HepG2 (cell line): Measurements from ENCODE around the gene SLC17A6. TPM values are rescaled to one million over a fixed set of nuclear protein-coding genes. Genes with fewer than 3 reads are reported as not detected.

Experiments
- ATAC-seq: fragments of 200-7000 bp; cut with Tn5 transposase; 3 replicates; pipeline ENCODE4 v1.9.1; 2020; ENCODE audit warnings: mild to moderate bottlenecking, moderate library complexity
- BruUV-seq: library from RNA; stranded (reverse); fragments of 400-500 nt; replicated peaks from 2 replicates; lab custom pipeline; 2021; lab: Mats Ljungman, UMichigan
- CTCF ChIA-PET: fragments of 300-600 bp; formaldehyde crosslinking; extraction: SDS; loops from one replicate; lab custom pipeline; 2021; ENCODE audit warnings: low total read pairs, inconsistent platforms, low intra/inter-chr PET ratio; lab: Yijun Ruan, JAX
- POLR2A ChIA-PET: fragments of 350-600 bp; sonication (Branson Sonifier 250); formaldehyde crosslinking; loops from one replicate; lab custom pipeline; 2020; ENCODE audit warnings: antibody characterized with exemption, inconsistent platforms; lab: Yijun Ruan, JAX
- DNase-seq: peaks from one replicate; pipeline ENCODE4 v3.0.0-alpha.2; 2015; ENCODE audit warnings: low spot score
- FAIRE-seq: peaks from 3 replicates; lab custom pipeline; 2011; peaks lifted over from hg19 to GRCh38; lab: Jason Lieb, UNC
- H2AFZ ChIP-seq: one replicate; pipeline ENCODE4 v1.6.1; 2011; ENCODE audit warnings: low read length, inconsistent platforms
- H3K27ac ChIP-seq: fragments of 300-600 bp; 3 replicates; pipeline ENCODE4 v1.8.0; 2011; ENCODE audit warnings: mixed run types, mild to moderate bottlenecking, mixed read lengths, low read length, inconsistent platforms; ENCODE audit not compliant: insufficient read depth; ENCODE audit errors: extremely low read length
- H3K27me3 ChIP-seq, 2 experiments: fragments of 200-600 bp in 1 of 2; 2 replicates in 1 of 2; 3 replicates in 1 of 2; pipeline versions ENCODE4 v1.6.0 to v1.8.0; 2011; ENCODE audit warnings: low read length in 2 of 2, mild to moderate bottlenecking in 2 of 2, moderate library complexity in 2 of 2, inconsistent platforms in 1 of 2; ENCODE audit not compliant: insufficient read depth in 2 of 2, control insufficient read depth in 1 of 2
- H3K36me3 ChIP-seq, 2 experiments: fragments of 200-600 bp in 1 of 2; replicated peaks in 1 of 2; 2 replicates in 1 of 2; 3 replicates in 1 of 2; pipeline versions ENCODE4 v1.5.1 to v1.8.0; 2011; ENCODE audit warnings: low read length in 2 of 2, inconsistent platforms in 1 of 2; ENCODE audit not compliant: insufficient read depth in 2 of 2, control insufficient read depth in 1 of 2
- H3K4me1 ChIP-seq: 2 replicates; pipeline ENCODE4 v1.5.1; 2012; ENCODE audit warnings: low read length, inconsistent platforms; ENCODE audit not compliant: insufficient read depth
- H3K4me2 ChIP-seq: 2 replicates; pipeline ENCODE4 v1.6.0; 2011; ENCODE audit warnings: low read depth, low read length, inconsistent platforms
- H3K4me3 ChIP-seq, 3 experiments: fragments of 200-600 bp in 1 of 3; sonication (generic), shearing (Covaris generic) in 1 of 3; replicated peaks in 1 of 3; 2 replicates each; pipeline ENCODE4 v1.5.1; 2011 to 2016; ENCODE audit warnings: low read length in 3 of 3, inconsistent platforms in 2 of 3, low read depth in 2 of 3, mild to moderate bottlenecking in 2 of 3, control low read depth in 1 of 3, mixed read lengths in 1 of 3; ENCODE audit not compliant: insufficient read depth in 1 of 3
- H3K79me2 ChIP-seq: one replicate; pipeline ENCODE4 v1.6.1; 2011; ENCODE audit warnings: low read length, inconsistent platforms; ENCODE audit not compliant: insufficient read depth
- H3K9ac ChIP-seq: 2 replicates; pipeline ENCODE4 v1.6.0; 2011; ENCODE audit warnings: mild to moderate bottlenecking, low read depth, low read length, inconsistent platforms; ENCODE audit not compliant: insufficient read depth
- H3K9me3 ChIP-seq: 2 replicates; pipeline ENCODE4 v1.5.1; 2012; ENCODE audit warnings: mild to moderate bottlenecking, low read length
- H4K20me1 ChIP-seq: 2 replicates; pipeline ENCODE4 v1.6.0; 2011; ENCODE audit warnings: inconsistent platforms, mild to moderate bottlenecking, low read length, moderate library complexity; ENCODE audit not compliant: insufficient read depth
- HNRNPK ChIP-seq: fragments of 200-400 bp; formaldehyde crosslinking; IDR thresholded peaks from 2 replicates; pipeline ENCODE4 v1.6.1; 2018; ENCODE audit warnings: low read length, low read depth, moderate library complexity, mild to moderate bottlenecking; ENCODE audit not compliant: poor library complexity, severe bottlenecking
- ISL2 ChIP-seq: sonication (generic); formaldehyde crosslinking; IDR thresholded peaks from 2 replicates; pipeline ENCODE4 v1.5.0; 2020; ENCODE audit warnings: missing genetic modification reagents
- PHB2 ChIP-seq: fragments of 450-650 bp; IDR thresholded peaks from 2 replicates; pipeline ENCODE4 v1.6.1; 2018; ENCODE audit not compliant: partially characterized antibody
- PPARG ChIP-seq: conservative IDR thresholded peaks from 2 replicates; pipeline ENCODE4 v1.6.1; 2016; ENCODE audit warnings: missing biosample characterization, missing genetic modification reagents
- RBAK ChIP-seq: sonication (generic); formaldehyde crosslinking; IDR thresholded peaks from 2 replicates; pipeline ENCODE4 v1.5.1; 2020; ENCODE audit warnings: mild to moderate bottlenecking, missing genetic modification reagents
- SMC3 ChIP-seq: IDR thresholded peaks from 2 replicates; pipeline ENCODE4 v1.6.1; 2011; ENCODE audit warnings: low read length, improper control_type of control experiment
- ZBTB2 ChIP-seq: sonication (generic); formaldehyde crosslinking; IDR thresholded peaks from 2 replicates; pipeline ENCODE4 v1.8.0; 2022; ENCODE audit warnings: low read depth, missing genetic modification reagents
- ZBTB7A ChIP-seq: sonication (generic); formaldehyde crosslinking; IDR thresholded peaks from 2 replicates; pipeline ENCODE4 v1.8.0; 2022; ENCODE audit warnings: mild to moderate bottlenecking, missing genetic modification reagents
- ZNF138 ChIP-seq: sonication (generic); formaldehyde crosslinking; IDR thresholded peaks from 2 replicates; pipeline ENCODE4 v1.5.0; 2020; ENCODE audit warnings: mild to moderate bottlenecking, low read depth, missing genetic modification reagents
- ZNF577 ChIP-seq: sonication (generic); formaldehyde crosslinking; IDR thresholded peaks from 2 replicates; pipeline ENCODE4 v1.4.0; 2020; ENCODE audit warnings: mild to moderate bottlenecking, low read depth, missing genetic modification reagents, borderline replicate concordance
- ZNF816 ChIP-seq: sonication (generic); formaldehyde crosslinking; IDR thresholded peaks from 2 replicates; pipeline ENCODE4 v1.8.0; 2022; ENCODE audit warnings: missing genetic modification reagents, mild to moderate bottlenecking, borderline replicate concordance
- WGBS: methylation state at CpG from one replicate; pipeline ENCODE4 v1.1.6; 2017; ENCODE audit warnings: low lambda C conversion rate; 5-methylcytosine and 5-hydroxymethylcytosine counted together
- in situ Hi-C: cut with HindIII; loops from 2 replicates; pipeline ENCODE4 v1.10.0; 2017; ENCODE audit warnings: low pct_unique_long_range_greater_than_20kb; ENCODE audit not compliant: extremely low pct_ligation_motif_present
- intact Hi-C: fragments of 100-400 bp; cut with micrococcal nuclease; formaldehyde crosslinking; loops from one replicate; pipeline ENCODE4 v1.10.0; 2022; ENCODE audit not compliant: unreplicated experiment
- polyA plus RNA-seq, 8 experiments: library from polyadenylated mRNA; depleted of rRNA in 3 of 8; stranded (reverse) in 7 of 8; unstranded in 1 of 8; fragments of >200 nt; fragmentation: Illumina TruSeq in 4 of 8; extraction: Trizol in 4 of 8; gene quantifications; 2 replicates each; pipeline versions ENCODE4 v1.2.1 to v1.2.3, GENCODE V29; 2011 to 2016; ENCODE audit warnings: low read depth in 4 of 8, missing spikeins in 1 of 8, mixed read lengths in 1 of 8; ENCODE audit not compliant: insufficient read depth in 1 of 8
- total RNA-seq, 5 experiments: library from RNA; depleted of rRNA; stranded (reverse); fragments of >200 nt; fragmentation: Illumina TruSeq; extraction: Trizol; gene quantifications; 2 replicates each; pipeline ENCODE4 v1.2.3, GENCODE V29; 2016; ENCODE audit warnings: low read depth in 1 of 5
- TF ChIP-seq, protein P1 (sequence below): sonication (generic); formaldehyde crosslinking; IDR thresholded peaks from 2 replicates; pipeline ENCODE4 v1.4.0; 2020; ENCODE audit warnings: mild to moderate bottlenecking, missing genetic modification reagents
- TF ChIP-seq, protein P2 (sequence below): IDR thresholded peaks from 2 replicates; pipeline ENCODE4 v1.6.1; 2016; ENCODE audit warnings: missing compliant biosample characterization, missing genetic modification reagents, borderline replicate concordance

Gene SLC17A6
- total and polyA plus RNA-seq, 2 of the 13 experiments (the other 11 are each of a cell fraction or from before 2014, with no cell fraction given), result not detected

DNA sequence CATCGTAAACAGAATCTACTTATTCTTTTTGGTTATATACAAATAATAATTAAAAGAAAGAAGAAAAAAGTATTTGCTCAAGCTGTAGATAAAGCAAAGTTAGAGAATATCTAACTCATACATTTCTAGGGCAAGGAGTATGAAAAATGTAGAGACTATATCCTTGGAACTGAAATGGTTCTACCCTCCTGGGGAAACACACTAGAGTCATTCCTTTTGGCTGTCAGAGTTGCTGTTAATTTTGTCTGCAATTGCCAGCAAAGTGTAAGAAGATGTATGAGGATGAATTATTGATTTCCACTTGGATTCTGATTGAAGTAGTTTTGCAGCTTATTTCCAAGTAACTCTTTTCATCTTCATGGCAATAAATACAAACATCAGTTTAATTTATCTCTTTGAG is 69.1 kb downstream of the SLC17A6 start (continued):
- TF ChIP-seq, protein P1, sequence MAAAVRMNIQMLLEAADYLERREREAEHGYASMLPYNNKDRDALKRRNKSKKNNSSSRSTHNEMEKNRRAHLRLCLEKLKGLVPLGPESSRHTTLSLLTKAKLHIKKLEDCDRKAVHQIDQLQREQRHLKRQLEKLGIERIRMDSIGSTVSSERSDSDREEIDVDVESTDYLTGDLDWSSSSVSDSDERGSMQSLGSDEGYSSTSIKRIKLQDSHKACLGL (CRISPR knock-in tag), result no peak

DNA sequence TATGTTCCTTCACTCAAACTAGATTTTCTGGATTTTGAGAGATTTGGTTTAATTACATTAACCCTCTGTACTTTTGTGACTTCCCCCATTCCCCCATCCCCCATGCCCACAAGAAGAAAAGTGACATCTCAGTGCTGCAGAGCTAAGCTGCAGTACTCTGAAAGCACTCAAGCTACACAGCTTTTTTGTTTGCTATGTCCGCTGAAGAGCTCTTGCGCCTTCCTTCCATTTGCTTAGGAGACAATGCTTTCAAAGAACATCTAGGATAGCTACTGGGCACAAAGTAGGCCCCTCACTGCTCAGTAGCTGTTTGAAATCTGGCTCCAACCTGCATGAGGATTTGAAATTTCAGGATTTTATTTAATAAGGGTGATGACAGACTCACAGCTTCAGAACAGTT is 69.7 kb downstream of the SLC17A6 start:
- no peak overlapping the region for H3K9ac ChIP-seq
- DNase-seq (no peak), ATAC-seq (no peak), FAIRE-seq (no peak)
- no peak overlapping the region for H3K27ac ChIP-seq
- WGBS, result 40% methylated on average over 2 of the region's 2 CpGs
- in situ Hi-C loops, result no loop called here
- H3K36me3 ChIP-seq, result no peaks in the 10 kb centered on the region
- no peak overlapping the region for H3K4me2 ChIP-seq
- no peaks in the 10 kb centered on the region for H3K79me2 ChIP-seq
- ChIA-PET POLR2A (no interaction called here), CTCF (no interaction called here)
- H2AFZ ChIP-seq, result no peak overlapping the region
- no peak overlapping the region for H3K4me3 ChIP-seq
- no peaks in the 10 kb centered on the region for H3K27me3 ChIP-seq
- H3K9me3 ChIP-seq, result no peaks in the 10 kb centered on the region
- H4K20me1 ChIP-seq, result no peaks in the 10 kb centered on the region
- intact Hi-C loops, result no loop called here
- TF ChIP-seq ZBTB2 (CRISPR knock-in tag) (no peak), HNRNPK (peak; percentile 1)
- BruUV-seq, result no TSS peak
- no peaks in the 10 kb centered on the region for H3K4me1 ChIP-seq

GRCh38 chr11:22415476-22415875 is 77.3 kb downstream of the SLC17A6 start:
- no peaks in the 10 kb centered on the region for H3K9me3 ChIP-seq
- 20% methylated on average over 4 of the region's 4 CpGs for WGBS
- BruUV-seq, result no TSS peak
- ATAC-seq (no peak), FAIRE-seq (no peak), DNase-seq (no peak)
- no peaks in the 10 kb centered on the region for H3K36me3 ChIP-seq
- no peaks in the 10 kb centered on the region for H3K27me3 ChIP-seq
- H3K4me1 ChIP-seq, result no peaks in the 10 kb centered on the region
- no peak overlapping the region for H3K4me3 ChIP-seq
- no peaks in the 10 kb centered on the region for H4K20me1 ChIP-seq
- H3K9ac ChIP-seq, result no peak overlapping the region
- H3K4me2 ChIP-seq, result no peak overlapping the region
- TF ChIP-seq, protein P2, sequence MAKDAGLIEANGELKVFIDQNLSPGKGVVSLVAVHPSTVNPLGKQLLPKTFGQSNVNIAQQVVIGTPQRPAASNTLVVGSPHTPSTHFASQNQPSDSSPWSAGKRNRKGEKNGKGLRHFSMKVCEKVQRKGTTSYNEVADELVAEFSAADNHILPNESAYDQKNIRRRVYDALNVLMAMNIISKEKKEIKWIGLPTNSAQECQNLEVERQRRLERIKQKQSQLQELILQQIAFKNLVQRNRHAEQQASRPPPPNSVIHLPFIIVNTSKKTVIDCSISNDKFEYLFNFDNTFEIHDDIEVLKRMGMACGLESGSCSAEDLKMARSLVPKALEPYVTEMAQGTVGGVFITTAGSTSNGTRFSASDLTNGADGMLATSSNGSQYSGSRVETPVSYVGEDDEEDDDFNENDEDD, result no peak
- TF ChIP-seq ISL2 (no peak), RBAK (no peak), ZBTB7A (CRISPR knock-in tag) (no peak), PHB2 (no peak), SMC3 (no peak), ZNF816 (CRISPR knock-in tag) (no peak), PPARG (CRISPR knock-in tag) (no peak), ZNF138 (CRISPR knock-in tag) (no peak), ZNF577 (CRISPR knock-in tag) (no peak)
- in situ Hi-C loops, result no loop called here
- ChIA-PET POLR2A (no interaction called here), CTCF (no interaction called here)
- intact Hi-C loops, result no loop called here
- H3K27ac ChIP-seq, result no peak overlapping the region
- no peak overlapping the region for H2AFZ ChIP-seq
- no peaks in the 10 kb centered on the region for H3K79me2 ChIP-seq
